A549 treated with AZD9567 at 1 μM for 4 hours (cell line): ENCODE data around the gene EIF2A. TPM values are rescaled to one million over a fixed set of nuclear protein-coding genes. Genes with fewer than 3 reads are reported as not detected.

Experiments
- total RNA-seq: library from RNA; stranded (reverse); fragments of 200-300 nt; extraction: Qiagen RNA extraction; gene quantifications from 5 replicates; pipeline ENCODE4 v1.2.3, GENCODE V29; 2022; ENCODE audit not compliant: insufficient read depth

The EIF2A gene
- 60.2 to 86.6 TPM (median 66.9 TPM) in 5 replicates for total RNA-seq

GRCh38 chr3:150546226-150547044 lies at the start of gene EIF2A, which contains the start of gene SERP1:
TSS of gene EIF2A (plus strand) at chr3:150546787. CDS start at chr3:150546803, 16 bp downstream.
TSS of gene SERP1 (minus strand) at chr3:150546496. CDS start at chr3:150546135, 361 bp downstream.

GRCh38 chr3:150603153-150603979 lies 56.8 kb downstream of the EIF2A start, which contains the start of gene SELENOT:
TSS of gene SELENOT (plus strand) at chr3:150603321. CDS start at chr3:150603363, 42 bp downstream.

Other genes starting within 250 kb of the EIF2A start
- gene TSC22D2, start 138.5 kb upstream of the EIF2A start, total RNA-seq: 14.0 to 23.3 TPM (median 16.3 TPM) in 5 replicates
- 48.7 to 98.6 TPM (median 95.6 TPM) in 5 replicates for gene SERP1, start 291 bp upstream of the EIF2A start, total RNA-seq
- 107 to 141 TPM (median 110 TPM) in 5 replicates for gene SELENOT, start 56.5 kb downstream of the EIF2A start, total RNA-seq
- 0.07 to 0.13 TPM in 2 of 5 replicates, not detected in the others for gene ERICH6, start 157.1 kb downstream of the EIF2A start, total RNA-seq
- 17.2 to 23.8 TPM (median 17.6 TPM) in 5 replicates for gene SIAH2, start 216.4 kb downstream of the EIF2A start, total RNA-seq